ENCODE measurements around the gene HPD.

- TF ChIP-seq CTCF (IDR thresholded peaks at IDR 0.05) (peak; percentile 71), REST (IDR thresholded peaks at IDR 0.05; ENCODE audit: insufficient read depth in 1 of 2, low read depth in 2 of 2, low read length in 1 of 2) (no peak), TCF7L2 (IDR thresholded peaks at IDR 0.05; ENCODE audit: low read depth, low read length) (peak; percentile 50; the same call in 1 of the 2 replicates)
These were observed 30.0 kb upstream of the HPD start, which contains the start of gene PSMD9 for GRCh38 chr12:121888478-121889273.

All from Panc1 (cell line).